GM10847 (cell line): ENCODE measurements around the gene NOVA2.

ENCODE experiments used
- POLR2A ChIP-seq: IDR thresholded peaks from 2 replicates; pipeline ENCODE4 v1.6.1; 2011; ENCODE audit not compliant: insufficient read length; ENCODE audit errors: extremely low read depth

The NOVA2 gene

DNA sequence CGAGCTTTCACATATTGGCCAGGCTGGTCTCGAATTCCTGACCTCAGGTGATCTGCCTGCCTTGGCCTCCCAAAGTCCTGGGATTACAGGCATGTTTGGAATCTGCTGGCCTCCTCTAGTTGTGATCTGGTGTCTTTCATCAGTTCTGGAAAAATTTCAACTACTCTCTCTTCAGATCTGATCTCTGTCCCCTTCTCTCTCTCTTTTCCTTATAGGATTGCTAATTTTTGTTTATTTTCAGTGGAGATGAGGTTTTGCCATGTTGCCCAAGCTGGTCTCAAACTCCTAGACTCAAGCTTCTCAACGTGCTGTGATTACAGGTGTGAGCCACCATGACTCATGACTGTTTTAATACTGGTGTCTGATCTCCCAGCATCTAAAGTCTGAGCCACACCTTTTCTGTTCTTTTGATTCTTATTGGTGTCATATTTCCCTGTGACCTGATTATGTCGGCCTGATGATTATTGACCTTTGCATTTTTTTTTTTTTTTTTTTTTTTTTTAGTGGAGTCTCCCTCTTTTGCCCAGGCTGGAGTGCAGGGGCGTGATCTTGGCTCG, 48.7 kb downstream of the NOVA2 start:
- TF ChIP-seq POLR2A = no peak

DNA sequence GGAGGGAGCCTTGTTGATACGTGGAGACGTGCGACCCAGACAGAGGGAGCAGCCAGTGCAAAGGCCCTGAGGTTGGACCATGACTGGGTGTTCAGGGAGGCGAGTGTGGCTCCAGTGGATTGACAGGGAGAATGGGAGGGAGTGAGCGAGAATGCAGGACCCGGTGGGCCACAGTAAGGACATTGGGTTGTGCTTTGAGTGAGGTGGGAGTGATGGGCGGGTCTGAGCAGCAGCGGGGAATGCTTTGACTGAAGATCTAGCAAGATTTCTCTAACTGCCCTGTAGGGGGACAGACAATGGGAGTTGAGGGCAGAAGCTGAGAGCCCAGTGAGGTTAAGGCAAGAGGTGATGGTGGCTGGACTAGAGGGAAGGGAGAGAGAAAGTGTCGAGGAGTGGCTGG, 51.4 kb downstream of the NOVA2 start:
- no peak for TF ChIP-seq POLR2A

DNA sequence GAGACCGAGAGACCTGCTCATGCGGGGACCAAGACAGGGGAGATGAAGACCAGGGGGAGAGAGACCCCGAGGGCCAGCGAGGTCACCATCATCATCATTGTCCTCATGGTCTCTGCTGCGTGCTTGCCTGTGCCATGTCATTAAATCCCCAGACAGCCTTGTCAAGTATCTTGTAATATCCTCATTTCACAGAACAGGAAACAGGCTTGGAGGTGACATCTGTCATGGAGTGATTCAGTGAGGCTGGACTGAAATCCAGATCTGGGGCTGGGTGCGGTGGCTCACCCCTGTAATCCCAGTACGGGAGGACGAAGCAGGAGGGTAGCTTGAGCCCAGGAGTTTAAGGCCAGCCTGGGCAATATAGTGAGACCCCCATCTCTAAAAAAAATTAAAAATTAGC, 53.2 kb downstream of the NOVA2 start:
- no peak for TF ChIP-seq POLR2A

DNA sequence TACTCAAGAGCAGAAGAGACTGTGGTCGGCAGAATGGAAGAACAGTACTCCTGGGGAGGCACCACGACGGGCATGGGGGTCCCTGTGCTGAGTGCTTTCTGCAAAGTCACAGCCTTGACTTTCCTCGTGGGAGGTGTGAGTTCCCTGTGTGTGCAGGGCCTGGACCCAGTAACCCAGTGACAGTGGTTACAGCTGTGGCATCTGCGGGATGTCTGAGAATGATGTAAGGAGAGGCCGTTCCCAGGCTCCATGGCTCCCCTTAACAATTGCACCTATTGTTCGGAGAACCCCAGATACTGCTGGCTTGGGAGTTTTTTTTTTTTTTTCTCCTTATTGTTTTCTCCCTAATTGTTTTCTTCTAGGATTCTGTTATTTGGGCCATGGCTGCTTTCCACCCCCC, 54.0 kb downstream of the NOVA2 start:
- TF ChIP-seq POLR2A = no peak

DNA sequence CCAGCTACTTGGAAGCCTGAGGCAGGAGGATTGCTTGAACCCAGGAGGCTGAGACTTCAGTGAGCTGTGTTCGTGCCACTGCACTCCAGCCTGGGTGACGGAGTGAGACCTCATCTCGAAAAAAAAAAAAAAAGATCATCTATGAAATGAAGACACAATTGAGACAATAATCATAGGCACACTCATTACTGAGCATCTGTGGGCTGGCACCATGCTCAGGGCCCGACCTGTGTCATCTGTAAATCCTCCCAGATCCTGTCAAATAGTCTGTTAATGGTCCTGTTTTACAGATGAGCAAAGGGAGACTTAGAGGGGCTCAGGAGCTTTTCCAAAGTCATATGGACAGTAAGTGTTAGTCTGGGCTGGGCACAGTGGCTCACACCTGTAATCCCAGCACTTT, 54.9 kb downstream of the NOVA2 start:
- TF ChIP-seq POLR2A = no peak

DNA sequence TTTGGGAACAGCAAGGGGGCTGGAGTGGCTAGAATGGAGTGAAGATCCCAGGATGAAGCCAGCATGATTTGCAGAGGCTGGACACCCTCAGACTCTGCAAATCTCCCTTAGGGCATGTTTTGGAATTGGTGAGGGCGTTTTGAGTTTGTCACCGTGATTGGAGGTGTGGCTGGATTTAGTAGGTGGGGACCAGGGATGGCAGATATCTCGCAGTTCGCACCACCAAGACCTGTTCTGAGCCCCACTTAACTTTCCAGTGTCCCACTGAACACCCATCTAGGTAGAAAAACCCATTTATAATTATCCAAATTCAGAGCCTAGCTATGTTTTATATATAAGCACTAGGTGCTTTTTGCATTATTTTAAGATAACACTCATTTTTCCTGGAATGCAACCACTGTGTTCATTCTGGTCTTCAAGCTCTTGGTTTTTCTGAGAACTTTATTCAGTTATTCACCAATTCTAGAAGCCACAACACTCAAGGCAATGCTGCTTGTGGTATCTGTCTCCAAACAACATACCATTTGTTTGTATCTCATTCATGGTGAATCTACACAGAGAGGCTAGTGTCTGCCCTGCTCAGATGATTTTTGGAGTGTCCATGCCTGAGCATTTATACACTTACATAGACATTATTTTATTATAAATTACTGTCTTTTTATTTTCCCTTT, 56.1 kb downstream of the NOVA2 start:
- TF ChIP-seq POLR2A = no peak

DNA sequence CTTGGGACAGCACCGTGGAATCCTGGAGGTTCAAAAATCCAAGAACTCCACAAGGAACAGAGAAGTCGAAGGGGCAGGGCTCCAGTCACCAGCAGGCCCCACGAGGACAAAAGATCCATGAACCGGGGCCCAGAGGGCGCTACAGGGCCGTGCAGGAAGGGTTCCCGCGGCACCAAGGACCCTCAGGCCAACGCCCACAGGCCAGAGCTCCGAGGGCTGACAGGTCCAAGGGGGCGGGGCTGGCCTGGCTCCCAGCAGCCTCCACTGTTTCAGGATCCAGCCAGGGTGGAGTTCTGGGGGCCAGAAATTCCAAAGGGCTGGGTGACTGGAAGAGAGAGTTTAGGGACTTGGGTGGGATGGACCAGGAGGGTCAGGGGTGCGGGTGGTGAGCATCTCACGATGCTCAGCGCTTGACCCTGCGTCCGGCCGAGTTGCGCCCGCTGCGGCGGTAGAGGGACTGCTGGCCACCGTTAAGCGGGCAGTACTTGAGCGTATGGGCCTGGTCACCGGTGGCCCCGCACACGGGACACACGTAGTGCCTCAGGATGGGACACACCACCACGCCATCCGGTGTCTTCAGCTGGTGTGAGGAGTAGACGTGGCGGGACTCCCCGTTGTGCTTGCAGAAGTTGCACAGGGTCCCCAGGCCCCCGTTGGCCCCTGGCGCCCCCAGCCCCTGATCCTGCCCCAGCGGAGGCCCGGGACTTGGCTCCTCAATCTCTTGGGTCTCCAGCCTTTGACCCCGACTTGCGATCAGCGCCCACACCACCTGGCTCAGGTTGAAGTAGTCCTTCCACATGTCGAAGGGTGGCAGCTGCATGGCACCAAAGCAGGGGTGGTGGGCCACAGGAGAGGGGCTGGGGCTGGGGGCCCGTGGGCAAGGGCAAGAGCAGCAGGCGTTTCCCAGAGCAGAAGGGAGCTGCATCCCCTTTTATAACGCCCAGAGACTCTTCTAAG, 59.5 kb downstream of the NOVA2 start, which contains the start of gene NANOS2:
NANOS2 (minus strand) TSS at position 905 of the 957 bp plus-strand sequence; CDS start at position 820, 85 bp downstream.
- no peak for TF ChIP-seq POLR2A

DNA sequence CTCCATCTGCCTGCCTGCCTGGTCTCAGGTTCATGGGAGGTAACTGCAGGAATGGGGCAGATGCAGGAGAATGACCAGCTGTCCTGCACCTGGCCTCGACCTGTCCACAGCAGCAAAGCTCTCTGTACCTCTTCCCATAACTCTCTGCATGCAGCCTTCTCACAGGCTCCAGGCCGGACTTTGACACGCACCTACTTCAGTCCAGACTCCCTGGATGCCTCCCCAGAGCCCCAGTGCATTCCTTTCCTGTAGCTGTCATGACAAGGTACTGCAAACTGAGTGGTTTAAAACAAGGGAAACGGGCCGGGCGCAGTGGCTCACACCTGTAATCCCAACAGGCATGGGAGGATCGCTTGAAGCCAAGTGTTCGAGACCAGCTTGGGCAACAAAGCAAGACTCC, 62.4 kb downstream of the NOVA2 start:
- no peak for TF ChIP-seq POLR2A

DNA sequence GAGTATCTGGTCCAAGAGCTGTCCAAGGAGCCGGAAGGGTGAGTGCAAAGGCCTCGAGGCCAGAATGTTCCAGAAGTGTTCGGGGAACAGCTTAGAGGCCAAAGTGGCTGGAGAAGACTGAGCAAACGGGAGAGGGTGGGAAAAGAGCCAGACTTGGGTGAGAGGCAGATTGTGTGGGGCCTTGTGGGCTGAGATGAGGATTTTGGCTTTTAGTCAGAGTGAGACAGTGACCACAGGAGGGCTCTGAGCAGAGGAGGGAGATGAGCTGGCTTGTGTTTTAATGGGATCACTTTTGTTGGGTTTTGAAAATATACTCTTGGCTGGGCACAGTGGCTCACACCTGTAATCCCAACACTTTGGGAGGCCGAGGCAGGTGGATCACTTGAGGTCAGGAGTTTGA, 64.7 kb downstream of the NOVA2 start:
- TF ChIP-seq POLR2A = no peak

DNA sequence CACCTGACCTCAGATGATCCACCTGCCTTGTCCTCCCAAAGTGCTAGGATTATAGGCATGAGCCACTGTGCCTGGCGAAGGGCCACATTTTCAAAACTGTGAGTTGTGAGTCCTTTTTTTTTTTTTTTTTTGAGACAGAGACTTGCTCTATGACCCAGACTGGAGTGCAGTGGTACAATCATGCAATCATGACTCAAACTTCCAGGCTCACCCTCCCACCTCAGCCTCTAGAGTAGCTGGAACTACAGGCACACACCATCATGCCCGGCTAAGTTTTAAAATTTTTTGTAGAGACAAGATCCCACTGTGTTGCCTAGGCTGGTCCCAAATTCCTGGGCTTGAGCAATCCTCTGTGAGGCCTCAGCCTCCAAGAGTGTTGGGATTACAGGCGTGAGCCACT, 67.4 kb downstream of the NOVA2 start:
- no peak for TF ChIP-seq POLR2A

DNA sequence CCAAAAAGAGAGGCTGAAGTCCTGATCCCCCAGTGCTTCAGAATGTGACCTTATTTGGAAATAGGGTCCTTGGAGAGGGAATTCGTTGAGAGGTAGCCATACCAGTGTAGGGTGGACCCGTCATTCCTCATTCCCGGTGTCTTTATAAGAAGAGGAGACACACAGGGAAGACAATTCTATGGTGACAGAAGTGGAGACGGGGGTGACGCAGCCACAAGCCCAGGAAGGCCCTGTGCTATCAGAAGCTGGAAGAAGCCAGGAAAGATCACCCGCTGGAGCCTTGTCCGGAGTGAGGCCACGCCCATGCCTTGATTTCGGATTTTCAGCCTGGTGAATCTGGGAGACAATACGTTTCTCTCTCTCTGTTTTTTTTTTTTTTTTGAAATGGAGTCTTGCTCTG, 68.7 kb downstream of the NOVA2 start:
- no peak for TF ChIP-seq POLR2A

DNA sequence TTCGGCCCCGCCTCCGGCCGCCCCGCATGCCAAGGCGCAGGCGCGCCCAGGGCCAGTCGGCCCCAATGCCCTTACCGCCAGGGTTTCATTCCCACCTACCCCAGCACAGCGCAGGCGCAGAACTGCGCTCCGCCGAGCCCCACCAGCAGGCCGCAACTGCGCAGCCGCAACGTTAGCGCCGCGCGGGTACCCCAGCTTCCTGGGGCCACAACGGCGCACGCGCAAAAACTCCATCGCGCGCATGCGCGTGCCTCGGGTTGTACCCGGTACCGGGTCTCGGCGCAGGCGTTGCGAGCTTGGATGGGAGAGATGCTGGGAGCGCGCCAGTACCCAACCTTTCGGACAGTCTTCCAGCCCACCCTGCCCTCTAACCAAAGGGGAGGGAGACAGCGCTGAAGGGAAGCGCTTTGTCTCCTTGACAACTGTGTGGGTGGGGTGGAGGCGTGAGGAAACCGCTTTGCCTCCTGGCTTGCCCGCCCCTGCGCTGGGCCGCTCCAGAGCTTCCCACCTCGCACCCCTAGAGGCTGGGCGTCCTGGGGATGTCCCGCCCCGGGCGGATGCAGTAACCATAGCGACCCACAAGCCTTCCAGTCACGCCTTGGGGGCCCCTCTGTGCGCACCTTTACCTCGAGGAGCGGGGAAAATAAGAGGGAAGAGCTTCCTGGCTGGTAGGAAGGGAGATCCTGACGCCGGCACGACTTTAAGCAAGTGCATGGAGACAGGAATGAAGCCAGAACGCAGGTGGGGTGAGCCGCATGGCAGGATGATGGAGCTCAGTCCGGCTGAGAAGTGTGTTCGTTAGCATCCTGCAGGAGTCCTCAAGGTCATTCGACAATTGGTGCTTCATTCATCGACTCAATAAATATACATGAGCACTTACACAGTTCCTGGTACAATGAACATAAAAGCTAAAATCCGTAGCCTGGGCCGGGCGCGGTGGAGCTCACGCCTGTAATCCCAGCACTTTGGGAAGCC, 70.7 kb downstream of the NOVA2 start:
- peak; percentile 84 for TF ChIP-seq POLR2A

DNA sequence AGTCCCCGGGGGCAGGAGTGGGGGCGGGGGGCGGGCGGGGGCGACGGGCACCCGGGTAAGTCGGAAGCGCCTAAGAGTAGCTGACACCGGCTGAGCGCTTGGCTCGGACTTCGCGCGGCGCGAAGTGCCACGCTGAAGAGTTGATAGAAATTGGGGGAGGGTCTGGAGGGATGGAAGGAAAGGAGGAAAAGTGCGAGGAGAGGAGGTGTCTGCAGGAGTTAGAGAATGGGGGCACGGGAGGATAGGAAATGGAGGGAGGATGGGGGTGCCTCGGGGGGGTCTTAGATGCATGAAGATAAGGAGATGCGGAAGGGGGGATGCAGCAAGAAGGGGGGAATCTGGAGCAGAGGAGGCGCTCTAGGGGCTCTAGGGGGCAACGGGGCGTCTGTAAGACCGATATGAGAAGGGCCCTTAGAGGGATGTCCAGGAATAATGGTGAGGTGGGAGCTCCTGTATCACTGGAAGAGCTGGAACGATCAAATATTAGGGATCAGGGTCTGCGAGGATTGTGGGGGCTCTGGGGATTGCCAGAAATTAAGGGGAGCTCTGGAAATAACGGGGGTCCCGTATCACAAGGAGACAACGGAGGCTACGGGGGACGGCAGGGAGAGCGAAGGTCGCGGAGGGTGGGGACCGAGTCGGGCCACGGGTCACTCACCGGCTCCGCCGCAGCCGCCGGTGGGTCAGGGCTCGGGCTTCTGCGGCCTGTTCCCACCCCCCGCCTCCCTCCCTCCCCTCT, 71.6 kb downstream of the NOVA2 start, which contains the start of gene MYPOP:
MYPOP (minus strand) TSS at position 702 of the 739 bp plus-strand sequence. CDS start 840 bp downstream, outside the sequence.
- TF ChIP-seq POLR2A = no peak

DNA sequence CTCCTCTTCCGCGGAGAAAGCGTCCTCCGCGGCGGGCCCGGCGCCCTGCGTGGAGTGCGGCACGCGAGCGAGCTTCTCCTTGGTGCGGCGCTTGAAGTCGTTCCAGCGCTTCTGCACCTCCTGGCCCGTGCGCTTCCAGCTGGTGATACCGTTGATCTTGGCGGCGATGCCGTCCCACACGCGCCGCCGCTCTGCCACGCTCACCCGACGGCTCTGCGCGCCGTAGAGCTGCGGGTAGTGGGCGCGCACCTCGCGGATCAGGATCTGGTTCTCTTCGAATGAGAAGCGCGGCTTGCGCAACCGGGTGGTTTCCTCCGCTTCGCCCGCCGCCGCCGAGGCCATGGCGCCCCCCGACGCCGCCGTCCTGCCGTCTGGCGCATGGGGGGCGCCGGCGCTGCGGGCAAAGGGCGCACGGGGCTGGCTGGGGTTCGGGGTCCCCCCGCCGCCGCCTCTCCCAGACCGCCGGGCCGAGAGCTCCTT, 72.2 kb downstream of the NOVA2 start:
- TF ChIP-seq POLR2A = no peak
